Activated CD4-positive, alpha-beta memory T cell treated with anti-CD3 and anti-CD28 coated beads for 36 hours (primary cell): ENCODE results near the gene PCNT. TPM values are rescaled to one million over a fixed set of nuclear protein-coding genes. Genes with fewer than 3 reads are reported as not detected.

ENCODE experiments used
- CTCF ChIA-PET: fragments of 350-600 bp; sonication (Branson Sonifier 250); formaldehyde crosslinking; loops from one replicate; lab custom pipeline; 2021; ENCODE audit warnings: antibody characterized with exemption, inconsistent platforms; lab: Charles Lee
- POLR2A ChIA-PET: fragments of 350-600 bp; sonication (Branson Sonifier 250); formaldehyde crosslinking; loops from one replicate; lab custom pipeline; 2021; ENCODE audit warnings: antibody characterized with exemption; lab: Charles Lee
- DNase-seq: peaks from one replicate; pipeline ENCODE4 v3.0.0-alpha.2; 2020
- H3K27ac Mint-ChIP-seq: one replicate; pipeline ENCODE4 v1.8.0; 2021; ENCODE audit warnings: mixed read lengths
- H3K27me3 Mint-ChIP-seq: one replicate; pipeline ENCODE4 v1.8.0; 2021; ENCODE audit warnings: mixed read lengths
- H3K36me3 Mint-ChIP-seq: one replicate; pipeline ENCODE4 v1.8.0; 2021; ENCODE audit warnings: mixed read lengths
- H3K4me1 Mint-ChIP-seq: one replicate; pipeline ENCODE4 v1.8.0; 2021; ENCODE audit warnings: low read depth, mixed read lengths
- H3K4me3 Mint-ChIP-seq: one replicate; pipeline ENCODE4 v1.8.0; 2021; ENCODE audit warnings: mild to moderate bottlenecking, mixed read lengths
- H3K9me3 Mint-ChIP-seq: one replicate; pipeline ENCODE4 v1.8.0; 2021; ENCODE audit warnings: mixed read lengths
- intact Hi-C: fragments of 100-400 bp; cut with micrococcal nuclease; formaldehyde crosslinking; loops from one replicate; pipeline ENCODE4 v1.15.1; 2023
- total RNA-seq, 2 experiments: library from RNA; stranded (reverse); gene quantifications; one replicate each; pipeline ENCODE4 v1.2.3, GENCODE V29; 2021

PCNT gene
- total RNA-seq, 2 experiments from 2014 or later = 48.5 to 50.6 TPM

DNA sequence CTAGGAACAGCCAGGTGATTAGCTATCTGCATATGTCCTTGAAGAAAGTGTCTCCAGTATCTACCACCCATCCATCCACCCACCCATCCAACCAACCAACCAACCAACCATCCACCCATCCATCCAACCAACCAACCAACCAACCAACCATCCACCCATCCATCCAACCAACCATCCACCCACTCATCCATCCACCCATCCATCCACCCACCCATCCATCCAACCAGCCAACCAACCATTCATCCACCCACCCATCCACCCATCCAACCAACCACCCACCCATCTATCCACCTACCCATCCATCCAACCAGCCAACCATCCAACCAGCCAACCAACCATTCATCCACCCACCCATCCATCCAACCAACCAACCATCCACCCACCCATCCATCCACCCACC, 12.4 kb upstream of the PCNT start:
- POLR2A ChIA-PET = no interaction called here
- CTCF ChIA-PET = no interaction called here
- Mint-ChIP-seq H3K9me3 (no peaks in the 10 kb centered on the region), H3K27me3 (no peaks in the 10 kb centered on the region), H3K27ac (no peak overlapping the region), H3K36me3 (peaks cover 26% of the 10 kb centered on the region), H3K4me3 (no peak overlapping the region), H3K4me1 (no peaks in the 10 kb centered on the region)
- DNase-seq = no peak
- intact Hi-C loops = no loop called here

DNA sequence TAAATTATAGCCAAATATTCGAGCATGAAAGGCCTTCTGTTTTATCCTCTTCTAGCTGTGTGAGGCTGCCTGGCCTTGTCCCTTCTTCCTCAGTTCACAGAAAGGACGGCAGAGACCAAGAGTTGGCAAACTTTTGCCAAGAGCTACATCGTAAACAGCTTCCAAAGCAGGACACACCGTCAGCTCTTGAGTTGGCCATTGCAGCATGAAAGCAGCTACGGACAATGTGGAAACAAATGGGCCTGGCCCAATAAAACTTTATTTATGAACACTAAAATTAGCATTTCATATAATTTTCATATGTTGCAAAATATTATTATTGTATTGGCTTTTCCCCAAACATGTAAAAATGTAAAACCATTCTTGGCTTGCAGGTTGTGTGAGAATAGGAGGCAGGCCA, 11.0 kb upstream of the PCNT start:
- Mint-ChIP-seq H3K36me3 (peaks cover 19% of the 10 kb centered on the region), H3K9me3 (no peaks in the 10 kb centered on the region), H3K4me1 (no peaks in the 10 kb centered on the region), H3K27me3 (no peaks in the 10 kb centered on the region), H3K4me3 (no peak overlapping the region), H3K27ac (no peak overlapping the region)
- intact Hi-C loops = no loop called here
- POLR2A ChIA-PET = no interaction called here
- DNase-seq = no peak
- CTCF ChIA-PET = no interaction called here

DNA sequence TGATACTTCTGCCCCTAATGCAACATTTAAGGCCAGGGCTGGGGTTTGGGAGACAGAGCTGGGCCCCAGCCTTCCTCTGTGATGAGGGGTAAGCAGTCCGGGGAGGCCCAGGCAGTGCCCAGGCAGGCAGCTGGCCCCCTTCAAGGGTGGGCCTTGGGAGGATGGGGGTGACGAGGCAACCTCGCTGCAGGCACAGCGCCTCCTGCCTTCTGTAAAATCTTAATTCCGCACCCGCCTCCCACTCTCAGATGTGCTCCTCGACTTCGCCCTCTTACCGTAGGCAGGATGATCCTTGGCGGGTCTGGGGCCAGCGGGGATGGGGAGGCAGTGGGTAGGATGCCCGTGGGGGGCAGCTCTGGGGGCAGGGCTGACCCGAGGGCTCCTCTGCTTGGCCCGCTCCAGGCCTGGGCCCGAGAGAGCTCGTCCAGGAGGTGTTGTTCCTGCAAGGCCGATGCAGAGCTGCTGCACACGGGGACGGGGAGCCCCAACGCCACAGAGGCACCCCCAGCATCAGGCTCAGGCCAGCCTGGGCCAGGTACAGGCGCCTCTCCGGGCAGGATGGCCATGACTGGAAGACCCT, 9.4 kb upstream of the PCNT start:
- POLR2A ChIA-PET = no interaction called here
- H3K27ac Mint-ChIP-seq = no peak overlapping the region
- no peaks in the 10 kb centered on the region for H3K9me3 Mint-ChIP-seq
- no peak for DNase-seq
- H3K4me3 Mint-ChIP-seq = no peak overlapping the region
- CTCF ChIA-PET = interaction anchor here (0.6 kb wide), 2 partner anchors 9 to 183 kb away, joined by 3 to 4 read pairs; no protein-coding TSS in a partner anchor
- H3K4me1 Mint-ChIP-seq = no peaks in the 10 kb centered on the region
- peaks cover 15% of the 10 kb centered on the region for H3K36me3 Mint-ChIP-seq
- intact Hi-C loops = no loop called here
- no peaks in the 10 kb centered on the region for H3K27me3 Mint-ChIP-seq

DNA sequence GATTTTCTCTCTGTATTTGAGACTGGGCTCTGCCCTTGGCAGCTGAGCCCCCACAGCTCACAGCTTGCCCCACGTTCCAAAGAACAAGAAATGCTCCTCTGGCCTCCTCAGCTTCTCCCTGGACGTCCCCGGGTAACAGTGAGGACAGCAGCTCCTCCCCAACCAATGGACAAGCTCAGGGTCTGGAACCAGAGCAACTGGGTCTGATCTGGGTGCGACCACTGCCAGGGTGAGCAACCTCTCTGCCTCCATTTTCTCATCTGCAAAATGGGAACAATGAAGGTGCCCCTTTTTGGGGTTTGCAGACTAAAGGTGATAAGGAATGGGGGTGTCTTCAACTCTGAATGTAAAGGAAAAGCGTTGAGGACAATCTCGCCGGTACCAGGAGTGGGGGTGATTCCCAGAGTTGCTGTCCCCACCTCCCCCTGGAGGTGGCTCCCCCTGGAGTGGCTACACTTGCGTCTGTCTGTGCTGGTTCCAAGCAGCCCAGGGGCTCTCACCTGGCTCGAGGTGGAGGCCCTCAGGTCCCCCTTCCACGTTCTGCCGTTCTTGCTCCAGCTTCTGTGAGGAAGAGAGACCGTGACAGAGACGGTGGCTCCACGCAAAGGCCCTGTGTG, 7.1 kb upstream of the PCNT start:
- no peak for DNase-seq
- no peaks in the 10 kb centered on the region for H3K9me3 Mint-ChIP-seq
- intact Hi-C loops = no loop called here
- H3K27ac Mint-ChIP-seq = no peak overlapping the region
- ChIA-PET CTCF (no interaction called here), POLR2A (no interaction called here)
- H3K27me3 Mint-ChIP-seq = no peaks in the 10 kb centered on the region
- peaks cover 14% of the 10 kb centered on the region for H3K4me1 Mint-ChIP-seq
- H3K36me3 Mint-ChIP-seq = peaks cover 22% of the 10 kb centered on the region
- H3K4me3 Mint-ChIP-seq = no peak overlapping the region

DNA sequence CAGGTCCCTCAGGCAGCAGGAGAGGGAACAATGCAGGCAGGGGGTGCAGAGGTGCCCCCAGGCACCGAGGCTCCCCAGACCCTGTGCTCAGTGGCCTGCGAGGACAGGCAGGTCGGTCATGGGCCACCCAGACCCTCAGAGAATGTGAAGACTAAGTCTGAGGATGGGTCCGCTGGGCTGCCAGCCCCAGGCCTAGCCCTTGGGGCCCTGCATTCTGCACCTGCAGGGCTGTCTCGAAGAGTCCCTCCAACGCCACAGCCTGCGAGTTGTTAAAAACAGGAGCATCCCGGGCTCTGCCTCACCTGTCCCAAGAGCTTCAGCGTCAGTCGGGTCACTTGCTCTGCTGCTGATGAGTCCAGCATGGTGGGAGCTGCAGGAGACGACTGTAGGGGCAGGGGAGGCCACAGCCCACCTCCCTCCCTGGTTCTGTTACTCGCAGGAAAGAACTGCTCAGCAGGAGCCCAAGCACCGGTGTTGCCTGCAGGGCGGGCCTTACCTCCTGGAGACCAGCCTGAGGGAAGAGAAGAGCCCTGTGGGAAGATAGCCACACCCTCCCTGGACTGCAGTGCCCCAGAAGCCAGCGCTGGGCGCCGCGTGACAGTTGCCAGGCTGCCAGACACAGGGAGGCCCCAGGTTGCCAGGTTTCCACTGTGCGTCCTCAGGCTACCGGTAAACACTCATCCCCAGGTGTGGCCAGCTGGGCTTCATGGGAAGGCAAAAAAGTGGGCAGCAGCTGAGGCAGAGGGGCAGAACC, 6.1 kb upstream of the PCNT start:
- Mint-ChIP-seq H3K4me3 (no peak overlapping the region), H3K27me3 (no peaks in the 10 kb centered on the region), H3K4me1 (peaks cover 18% of the 10 kb centered on the region), H3K27ac (no peak overlapping the region), H3K9me3 (no peaks in the 10 kb centered on the region), H3K36me3 (peaks cover 29% of the 10 kb centered on the region)
- intact Hi-C loops = no loop called here
- CTCF ChIA-PET = no interaction called here
- POLR2A ChIA-PET = no interaction called here
- DNase-seq = no peak

DNA sequence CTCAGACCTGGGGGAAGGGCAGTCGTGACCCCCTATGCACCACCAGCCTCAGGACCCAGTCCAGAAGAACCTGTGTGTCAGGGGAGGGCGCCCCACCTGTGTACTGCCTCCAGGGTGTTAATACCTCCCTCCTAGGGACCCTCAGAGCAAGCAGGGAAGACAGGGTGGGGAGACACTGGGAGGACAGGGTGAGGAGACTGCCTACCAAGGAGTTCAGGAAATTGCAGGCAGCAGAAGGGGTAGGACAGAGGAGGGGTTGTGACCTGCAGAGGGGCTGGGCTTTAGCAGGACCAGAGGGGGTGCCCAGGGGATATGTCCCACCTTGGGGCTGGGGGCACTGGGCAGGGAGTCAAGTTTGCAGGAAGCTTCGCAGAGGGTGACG, 5.5 kb upstream of the PCNT start:
- no peak overlapping the region for H3K27ac Mint-ChIP-seq
- peaks cover 33% of the 10 kb centered on the region for H3K36me3 Mint-ChIP-seq
- DNase-seq = no peak
- no peaks in the 10 kb centered on the region for H3K27me3 Mint-ChIP-seq
- CTCF ChIA-PET = no interaction called here
- POLR2A ChIA-PET = no interaction called here
- H3K9me3 Mint-ChIP-seq = no peaks in the 10 kb centered on the region
- intact Hi-C loops = no loop called here
- peaks cover 18% of the 10 kb centered on the region for H3K4me1 Mint-ChIP-seq
- H3K4me3 Mint-ChIP-seq = no peak overlapping the region

DNA sequence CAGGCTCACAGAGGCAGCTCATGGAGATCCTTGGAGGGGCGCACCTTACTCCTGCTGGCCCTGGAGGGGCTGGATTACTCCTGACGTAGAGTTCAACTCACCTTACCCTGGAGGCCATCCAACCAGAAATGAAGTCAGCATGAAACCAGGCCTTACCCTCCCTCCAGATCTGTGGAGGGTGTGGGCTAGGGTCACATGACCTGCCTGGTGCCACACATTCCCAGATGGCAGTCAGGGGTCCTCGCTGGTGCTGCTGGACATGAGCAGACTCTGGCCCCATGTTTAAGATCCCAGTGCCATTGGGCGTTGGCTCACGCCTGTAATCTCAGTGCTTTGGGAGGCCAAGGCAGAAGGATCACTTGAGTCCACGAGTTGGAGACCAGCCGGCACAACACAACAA, 4.8 kb upstream of the PCNT start:
- ChIA-PET POLR2A (no interaction called here), CTCF (no interaction called here)
- H3K9me3 Mint-ChIP-seq = no peaks in the 10 kb centered on the region
- no peak overlapping the region for H3K4me3 Mint-ChIP-seq
- H3K27ac Mint-ChIP-seq = no peak overlapping the region
- intact Hi-C loops = no loop called here
- peaks cover 18% of the 10 kb centered on the region for H3K4me1 Mint-ChIP-seq
- no peak for DNase-seq
- H3K36me3 Mint-ChIP-seq = peaks cover 29% of the 10 kb centered on the region
- H3K27me3 Mint-ChIP-seq = no peaks in the 10 kb centered on the region

DNA sequence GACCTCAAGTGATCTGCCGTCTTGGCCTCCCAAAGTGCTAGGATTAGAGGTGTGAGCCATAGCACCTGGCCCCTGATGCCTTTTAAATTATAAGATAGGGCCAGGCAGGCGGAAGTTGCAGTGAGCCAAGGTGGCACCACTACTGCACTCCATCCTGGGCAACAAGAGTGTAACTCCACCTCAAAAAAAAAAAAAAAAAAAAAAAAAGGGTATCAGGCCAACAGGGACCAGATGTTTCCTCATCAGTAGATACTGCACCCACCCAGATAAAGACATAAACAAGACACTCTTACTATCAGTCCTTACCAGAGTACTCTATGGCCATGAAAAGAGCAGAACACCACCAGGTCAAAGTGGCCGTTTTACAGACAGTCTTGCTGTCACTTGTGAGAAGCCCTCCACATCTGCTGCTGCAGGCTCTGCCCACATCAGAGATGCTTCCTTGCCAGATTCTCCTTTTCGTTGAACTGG, 3.6 kb upstream of the PCNT start:
- H3K36me3 Mint-ChIP-seq = peaks cover 29% of the 10 kb centered on the region
- ChIA-PET POLR2A (no interaction called here), CTCF (no interaction called here)
- no peaks in the 10 kb centered on the region for H3K9me3 Mint-ChIP-seq
- no peaks in the 10 kb centered on the region for H3K27me3 Mint-ChIP-seq
- no peak for DNase-seq
- no peak overlapping the region for H3K27ac Mint-ChIP-seq
- H3K4me1 Mint-ChIP-seq = peaks cover 19% of the 10 kb centered on the region
- intact Hi-C loops = no loop called here
- no peak overlapping the region for H3K4me3 Mint-ChIP-seq

DNA sequence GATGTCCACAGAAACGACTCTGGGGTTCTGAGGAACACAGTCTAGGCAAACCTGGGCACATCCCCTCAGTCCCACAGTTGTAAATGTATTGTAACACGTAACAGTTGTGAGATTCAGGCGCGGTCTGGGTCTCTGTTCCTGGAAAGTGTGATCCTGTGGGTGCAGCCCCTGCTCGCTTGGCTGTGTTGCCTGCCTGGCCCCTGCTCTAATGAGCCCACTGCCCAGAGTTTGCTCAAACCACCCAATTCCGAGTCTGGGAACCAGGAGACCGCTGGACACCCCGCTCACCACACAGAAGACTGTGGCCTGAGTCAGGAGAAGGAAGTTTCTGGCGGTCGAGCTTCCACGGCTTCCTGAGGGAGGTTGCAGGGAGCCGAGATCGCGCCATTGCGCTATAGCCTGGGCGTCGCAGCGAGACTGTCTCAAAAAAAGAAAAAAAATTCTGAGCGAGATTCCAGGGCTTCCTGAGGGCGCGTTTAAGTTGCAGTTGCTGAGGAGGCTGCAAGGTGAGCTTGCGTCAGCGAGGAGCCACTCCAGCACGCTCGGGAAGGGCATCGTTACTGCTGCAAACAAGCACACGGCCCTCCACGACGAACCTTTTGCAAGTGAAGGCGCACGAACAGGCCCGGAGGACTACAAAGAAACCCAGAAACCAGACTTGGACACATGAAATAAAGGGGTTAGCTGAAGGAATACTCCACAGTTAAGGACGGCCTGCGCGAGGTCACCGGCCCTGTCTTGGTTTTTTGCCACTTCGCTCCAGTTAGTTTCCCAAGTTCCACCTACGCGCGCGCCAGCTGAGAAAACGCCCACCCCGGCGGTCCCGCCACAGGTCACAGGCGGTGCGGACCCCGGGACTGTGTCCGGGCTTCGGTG, 1.4 kb upstream of the PCNT start:
- Mint-ChIP-seq H3K36me3 (peaks cover 38% of the 10 kb centered on the region), H3K9me3 (no peaks in the 10 kb centered on the region), H3K27me3 (no peaks in the 10 kb centered on the region), H3K4me3 (peak overlapping the region; percentile 90), H3K4me1 (peaks cover 30% of the 10 kb centered on the region), H3K27ac (peak overlapping the region; percentile 95)
- POLR2A ChIA-PET = interaction anchor here (1.0 to 2.1 kb wide), 2 partner anchors 25 to 37 kb away, joined by 5 to 13 read pairs; partner anchors contain the start of genes MCM3AP and YBEY
- intact Hi-C loops = no loop called here
- CTCF ChIA-PET = interaction anchor here (0.7 to 1.5 kb wide), 3 partner anchors 37 to 169 kb away, joined by 3 to 9 read pairs (median 6); partner anchors contain the start of genes MCM3AP and YBEY
- peak; percentile 34 for DNase-seq

DNA sequence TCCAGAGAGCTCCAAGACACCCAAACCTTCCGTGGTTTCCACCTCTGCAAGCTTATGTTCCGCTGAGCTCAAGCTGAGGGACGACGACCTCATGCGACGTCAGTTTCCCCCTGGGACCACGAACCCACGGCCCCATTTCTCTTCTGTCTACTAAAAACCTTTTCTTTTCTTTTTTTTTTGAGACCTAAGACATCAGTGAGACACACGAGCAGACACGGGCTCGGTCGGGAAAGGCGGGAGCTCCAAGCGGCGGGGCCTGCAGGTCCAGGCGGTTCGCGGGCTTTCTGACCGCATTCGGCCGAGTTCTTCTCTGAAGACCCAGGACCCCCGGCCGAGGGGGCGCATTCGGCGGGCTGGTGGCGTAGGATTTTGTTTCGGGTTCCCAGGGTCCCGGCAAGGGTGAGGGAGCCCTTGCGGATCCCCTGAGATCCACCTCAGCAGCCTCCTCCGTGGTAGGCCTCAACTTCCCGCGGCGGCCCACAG, 688 bp upstream of the PCNT start:
- Mint-ChIP-seq H3K27me3 (no peaks in the 10 kb centered on the region), H3K27ac (peak overlapping the region; percentile 95), H3K9me3 (no peaks in the 10 kb centered on the region), H3K4me3 (peak overlapping the region; percentile 90), H3K4me1 (peaks cover 30% of the 10 kb centered on the region), H3K36me3 (peaks cover 39% of the 10 kb centered on the region)
- intact Hi-C loops = no loop called here
- POLR2A ChIA-PET = interaction anchor here (1.0 to 2.1 kb wide), 2 partner anchors 26 to 38 kb away, joined by 5 to 13 read pairs; partner anchors contain the start of genes MCM3AP and YBEY
- CTCF ChIA-PET = interaction anchor here (0.7 to 1.5 kb wide), 3 partner anchors 38 to 170 kb away, joined by 3 to 9 read pairs (median 6); partner anchors contain the start of genes MCM3AP and YBEY
- no peak for DNase-seq

DNA sequence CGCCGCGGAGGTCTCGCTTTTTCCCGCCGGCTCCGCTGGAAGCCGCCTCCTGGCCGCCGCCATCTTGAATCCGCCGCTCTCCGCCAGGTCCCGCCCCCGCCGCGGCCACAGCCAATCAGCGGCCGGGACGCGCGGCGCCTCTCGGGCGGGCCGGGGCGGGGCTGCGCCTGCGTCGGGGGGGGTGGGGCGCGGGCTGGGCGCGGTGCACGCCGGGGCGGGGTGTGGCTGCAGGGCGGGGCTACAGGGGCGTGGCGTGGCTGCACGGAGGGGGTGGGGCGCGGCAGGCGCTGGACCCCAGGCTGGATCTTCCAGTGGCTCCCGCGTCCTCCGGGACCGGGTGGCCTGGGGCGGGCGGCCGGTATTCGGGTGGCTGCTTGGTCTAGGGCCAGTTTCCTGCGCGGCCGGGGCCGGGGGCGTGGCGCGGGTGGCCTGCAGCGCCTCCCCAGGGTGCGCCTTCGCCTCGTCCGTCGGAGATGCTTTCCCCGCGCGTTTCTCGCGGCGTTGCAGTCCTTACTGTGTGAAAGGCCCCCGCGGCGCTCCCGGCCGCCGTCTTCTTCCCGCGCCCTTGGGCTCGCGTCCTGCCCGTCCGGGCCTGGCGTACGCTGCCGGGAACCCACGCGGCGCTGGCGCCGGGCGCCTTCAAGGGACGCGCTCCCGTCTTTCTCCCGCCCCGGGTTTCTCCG, 575 bp downstream of the PCNT start:
- DNase-seq = peak; percentile 89
- intact Hi-C loops = loop anchor here (1.0 to 2.0 kb wide), 4 partner anchors 38 to 182 kb away; partner anchors contain the start of genes DIP2A, LSS and YBEY
- H3K9me3 Mint-ChIP-seq = no peaks in the 10 kb centered on the region
- no peaks in the 10 kb centered on the region for H3K27me3 Mint-ChIP-seq
- H3K4me1 Mint-ChIP-seq = peaks cover 30% of the 10 kb centered on the region
- CTCF ChIA-PET = interaction anchor here (1.2 to 1.7 kb wide), 3 partner anchors 28 to 181 kb away, joined by 3 to 8 read pairs (median 6); partner anchors contain the start of genes MCM3AP and YBEY
- POLR2A ChIA-PET = no interaction called here
- peak overlapping the region; percentile 90 for H3K4me3 Mint-ChIP-seq
- peak overlapping the region; percentile 95 for H3K27ac Mint-ChIP-seq
- H3K36me3 Mint-ChIP-seq = peaks cover 44% of the 10 kb centered on the region
